PC-3 (cell line): ENCODE data around the gene RPS16. TPM values are rescaled to one million over a fixed set of nuclear protein-coding genes. Genes with fewer than 3 reads are reported as not detected.
A peak's percentile ranks its signal among the peaks of the same experiment; 100 is the strongest.

Experiments
- ATAC-seq: fragments of 200-7000 bp; cut with Tn5 transposase; 2 replicates; pipeline ENCODE4 v1.9.1; 2020; ENCODE audit warnings: mild to moderate bottlenecking, moderate library complexity
- BruUV-seq: library from RNA; stranded (reverse); fragments of 400-500 nt; replicated peaks from 2 replicates; lab custom pipeline; 2021; lab: Mats Ljungman, UMichigan
- CTCF ChIA-PET: fragments of 300-600 bp; sonication (Branson Sonifier 250); formaldehyde crosslinking; loops from one replicate; lab custom pipeline; 2022; ENCODE audit warnings: antibody characterized with exemption; lab: Charles Lee
- POLR2A ChIA-PET: fragments of 300-600 bp; sonication (Branson Sonifier 250); formaldehyde crosslinking; loops from one replicate; lab custom pipeline; 2022; ENCODE audit warnings: antibody characterized with exemption; ENCODE audit not compliant: unreplicated experiment; lab: Charles Lee
- DNase-seq: peaks from one replicate; pipeline ENCODE4 v3.0.0-alpha.2; 2015
- H2AFZ ChIP-seq: fragments of 300-600 bp; sonication (generic); 2 replicates; pipeline ENCODE4 v1.6.0; 2016; ENCODE audit warnings: antibody characterized with exemption, low read length
- H3F3A ChIP-seq: fragments of 300-600 bp; sonication (generic); one replicate; pipeline ENCODE4 v1.6.0; 2017; ENCODE audit warnings: antibody characterized with exemption, low read length, control low read depth, mild to moderate bottlenecking; ENCODE audit not compliant: unreplicated experiment
- H3K27ac ChIP-seq: fragments of 300-600 bp; sonication (generic); 2 replicates; pipeline ENCODE4 v1.5.1; 2016; ENCODE audit warnings: mild to moderate bottlenecking, low read length
- H3K27me3 ChIP-seq: fragments of 300-600 bp; sonication (generic); 2 replicates; pipeline ENCODE4 v1.6.1; 2016; ENCODE audit warnings: low read length, mixed read lengths
- H3K36me3 ChIP-seq: fragments of 300-600 bp; sonication (generic); 2 replicates; pipeline ENCODE4 v1.6.1; 2016; ENCODE audit warnings: low read depth, mixed run types, low read length, mixed read lengths
- H3K4me1 ChIP-seq: fragments of 300-600 bp; sonication (generic); 2 replicates; pipeline ENCODE4 v1.5.1; 2016; ENCODE audit warnings: low read length; ENCODE audit not compliant: insufficient read depth
- H3K4me2 ChIP-seq: fragments of 300-600 bp; sonication (generic); 2 replicates; pipeline ENCODE4 v1.6.0; 2016; ENCODE audit warnings: low read length
- H3K4me3 ChIP-seq: fragments of 300-600 bp; sonication (generic); 2 replicates; pipeline ENCODE4 v1.5.1; 2016; ENCODE audit warnings: mild to moderate bottlenecking, low read length, mixed read lengths
- H3K79me2 ChIP-seq: fragments of 300-600 bp; sonication (generic); 2 replicates; pipeline ENCODE4 v1.6.1; 2017; ENCODE audit warnings: low read length, mixed read lengths
- H3K9ac ChIP-seq: fragments of 300-600 bp; sonication (generic); 2 replicates; pipeline ENCODE4 v1.6.0; 2016; ENCODE audit warnings: mild to moderate bottlenecking, low read length
- H3K9me2 ChIP-seq: fragments of 300-600 bp; sonication (generic); replicated peaks from 2 replicates; pipeline ENCODE4 v1.6.1; 2016; ENCODE audit warnings: mixed run types, low read length, mixed read lengths
- H3K9me3 ChIP-seq: fragments of 300-600 bp; sonication (generic); 2 replicates; pipeline ENCODE4 v1.6.1; 2016; ENCODE audit warnings: low read length, mixed read lengths
- H4K20me1 ChIP-seq: fragments of 300-600 bp; sonication (generic); 2 replicates; pipeline ENCODE4 v1.6.1; 2016; ENCODE audit warnings: low read length, mixed read lengths
- CTCF ChIP-seq: fragments of 300-600 bp; sonication (generic); conservative IDR thresholded peaks from 2 replicates; pipeline ENCODE4 v1.5.1; 2017; ENCODE audit warnings: antibody characterized with exemption, low read depth, mild to moderate bottlenecking, low read length
- EZH2 ChIP-seq: fragments of 300-600 bp; sonication (generic); IDR thresholded peaks from one replicate; pipeline ENCODE4 v1.6.1; 2017; ENCODE audit warnings: antibody characterized with exemption, mild to moderate bottlenecking, low read length; ENCODE audit not compliant: unreplicated experiment
- EZH2phosphoT487 ChIP-seq: fragments of 300-600 bp; sonication (generic); IDR thresholded peaks from 2 replicates; pipeline ENCODE4 v1.6.1; 2018; ENCODE audit warnings: mild to moderate bottlenecking, antibody characterized with exemption, low read length, borderline replicate concordance
- intact Hi-C: fragments of 100-400 bp; cut with micrococcal nuclease; formaldehyde crosslinking; loops from 2 replicates; pipeline ENCODE4 v1.9.0; 2023
- total RNA-seq: library from RNA; depleted of rRNA; stranded (reverse); fragments of >200 nt; gene quantifications from 2 replicates; pipeline ENCODE4 v1.2.3, GENCODE V29; 2014

The RPS16 gene
- total RNA-seq, 1 experiment from 2014 or later: 418 TPM

- H3K4me2 ChIP-seq: peak overlapping the region; percentile 57
- intact Hi-C loops: loop anchor here (1.0 kb wide), 1 partner anchor 14 kb away; no protein-coding TSS in a partner anchor
- TF ChIP-seq EZH2 (no peak), CTCF (peak; percentile 82), EZH2phosphoT487 (no peak)
- peak; percentile 64 for ATAC-seq
- H3K9me2 ChIP-seq: no peaks in the 10 kb centered on the region
- no peaks in the 10 kb centered on the region for H3F3A ChIP-seq
- H3K79me2 ChIP-seq: 0 out of 2 replicates have a peak, but pooled peaks cover 1% of the 10 kb centered on the region
- ChIA-PET POLR2A (interaction anchor here (0.7 to 1.1 kb wide), 3 partner anchors 16 to 55 kb away, joined by 3 to 5 read pairs (median 3); partner anchors contain the start of genes RPS16 and SAMD4B), CTCF (interaction anchor here (0.6 kb wide), 1 partner anchor 43 kb away, joined by 13 read pairs; no protein-coding TSS in a partner anchor)
- H3K9me3 ChIP-seq: no peaks in the 10 kb centered on the region
- H3K27me3 ChIP-seq: no peaks in the 10 kb centered on the region
- no peaks in the 10 kb centered on the region for H3K36me3 ChIP-seq
- no peaks in the 10 kb centered on the region for H4K20me1 ChIP-seq
- H2AFZ ChIP-seq: no peak overlapping the region
- BruUV-seq: no TSS peak
- peaks cover 30% of the 10 kb centered on the region for H3K4me1 ChIP-seq
- no peak overlapping the region for H3K4me3 ChIP-seq
- DNase-seq: peak; percentile 78
- H3K27ac ChIP-seq: peak overlapping the region; percentile 68
- H3K9ac ChIP-seq: peak overlapping the region; percentile 52
These were observed 38.1 kb downstream of the RPS16 start for GRCh38 chr19:39397360-39398296.

DNA sequence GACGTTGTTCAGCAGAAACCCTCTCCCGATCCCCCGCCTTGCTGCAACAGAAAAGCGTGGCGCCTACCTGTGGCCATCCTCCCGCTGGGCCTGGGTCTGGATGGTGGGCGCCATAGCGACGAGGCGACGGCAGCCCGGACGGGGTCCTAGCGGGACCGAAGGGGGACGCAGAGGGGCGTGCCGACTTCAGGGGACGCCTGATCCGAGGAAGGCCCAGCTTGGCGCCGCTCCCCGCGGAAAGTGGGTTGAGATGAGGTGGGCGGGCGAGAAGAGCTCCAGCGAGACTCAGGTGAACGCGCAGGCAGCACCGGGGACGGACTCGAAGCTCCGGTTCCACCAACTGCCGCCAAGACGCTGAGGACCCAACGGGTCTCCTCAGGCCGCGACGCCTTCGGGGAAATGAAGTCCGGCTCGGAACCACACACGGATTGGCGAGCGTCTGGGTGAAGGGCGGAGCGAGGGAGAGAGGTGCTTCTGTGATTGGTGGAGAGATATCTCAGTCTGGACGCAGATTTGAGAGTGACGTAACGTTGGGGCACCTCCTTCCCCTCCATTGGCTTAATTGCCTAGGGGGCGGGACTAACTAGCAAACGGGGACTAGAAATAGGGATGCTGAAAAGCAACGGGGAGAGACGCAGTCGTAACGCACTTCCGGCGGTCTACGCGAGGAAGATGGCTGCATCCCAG lies 44.9 kb downstream of the RPS16 start, which contains the start of the genes MED29 and PAF1:
TSS of gene MED29 (plus strand) at position 628 of the 687 bp plus-strand sequence. CDS start at position 673, 45 bp downstream.
TSS of gene PAF1 (minus strand) at position 356 of the 687 bp plus-strand sequence. CDS start at position 114, 242 bp downstream.
- H3K27me3 ChIP-seq: no peaks in the 10 kb centered on the region
- H3K4me2 ChIP-seq: peak within 1 kb of the TSS; percentile 96
- no peaks in the 10 kb centered on the region for H3K9me3 ChIP-seq
- H3K27ac ChIP-seq: peak within 1 kb of the TSS; percentile 81
- POLR2A ChIA-PET: interaction anchor here (0.9 to 1.6 kb wide), 2 partner anchors 11 to 13 kb away, joined by 4 read pairs; no protein-coding TSS in a partner anchor
- ATAC-seq (peak; percentile 95), DNase-seq (peak; percentile 98)
- intact Hi-C loops: no loop called here
- peak within 1 kb of the TSS; percentile 97 for H3K4me3 ChIP-seq
- H2AFZ ChIP-seq: peak within 1 kb of the TSS; percentile 92
- no TSS peak for BruUV-seq
- CTCF ChIA-PET: interaction anchor here (0.6 kb wide), 1 partner anchor 109 kb away, joined by 8 read pairs; no protein-coding TSS in a partner anchor
- peaks cover 25% of the 10 kb centered on the region for H3K79me2 ChIP-seq
- H3K9ac ChIP-seq: peak within 1 kb of the TSS; percentile 95
- no peaks in the 10 kb centered on the region for H3K9me2 ChIP-seq
- H3K4me1 ChIP-seq: peaks cover 6% of the 10 kb centered on the region; the same call in 1 of the 2 replicates
- no peaks in the 10 kb centered on the region; the same call in none of the 2 replicates for H3K36me3 ChIP-seq
- TF ChIP-seq EZH2phosphoT487 (no peak), EZH2 (no peak), CTCF (no peak)
- H3F3A ChIP-seq: no peaks in the 10 kb centered on the region
- H4K20me1 ChIP-seq: no peaks in the 10 kb centered on the region
